Measurements from ENCODE around the gene KIF25. TPM values are rescaled to one million over a fixed set of nuclear protein-coding genes. Genes with fewer than 3 reads are reported as not detected.

KIF25 gene
- total RNA-seq, 1 donor from 2014 or later = not detected

DNA sequence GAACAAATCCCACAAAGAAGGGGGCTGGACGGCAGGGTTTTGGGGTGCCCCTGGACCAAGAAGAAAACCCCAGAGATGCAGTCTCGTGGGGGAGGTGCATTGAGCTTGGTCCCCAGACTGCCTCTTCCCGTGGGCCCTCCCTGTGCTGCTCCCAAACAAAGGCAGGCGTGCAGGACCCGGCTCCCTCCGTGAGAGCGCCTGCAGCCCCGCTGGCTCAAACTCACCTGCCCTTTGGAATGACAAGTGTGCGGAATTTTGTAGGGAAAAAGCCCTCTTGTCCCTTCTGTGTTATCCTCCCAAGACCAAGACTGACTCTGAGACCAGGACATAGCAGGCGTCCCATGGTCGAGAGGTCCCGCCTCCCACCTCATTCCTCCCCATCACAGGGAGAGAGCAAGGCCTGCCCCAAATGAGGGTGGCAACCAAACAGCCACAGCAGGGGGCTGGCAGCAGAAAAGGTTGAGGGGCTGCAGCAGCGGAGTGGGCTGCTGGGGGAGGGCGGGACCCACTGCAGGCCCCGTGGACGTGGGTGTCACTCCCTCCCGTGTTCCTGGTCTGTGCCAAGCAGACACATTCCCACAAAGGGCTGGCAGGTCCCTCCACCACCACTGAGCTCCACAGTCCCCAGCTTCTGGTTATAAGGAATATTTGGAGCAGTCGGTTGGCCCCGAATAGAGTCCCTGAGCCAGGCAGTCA lies 87.1 kb downstream of the KIF25 start:
- no peak for DNase-seq (ENCODE audit: low read depth)

DNA sequence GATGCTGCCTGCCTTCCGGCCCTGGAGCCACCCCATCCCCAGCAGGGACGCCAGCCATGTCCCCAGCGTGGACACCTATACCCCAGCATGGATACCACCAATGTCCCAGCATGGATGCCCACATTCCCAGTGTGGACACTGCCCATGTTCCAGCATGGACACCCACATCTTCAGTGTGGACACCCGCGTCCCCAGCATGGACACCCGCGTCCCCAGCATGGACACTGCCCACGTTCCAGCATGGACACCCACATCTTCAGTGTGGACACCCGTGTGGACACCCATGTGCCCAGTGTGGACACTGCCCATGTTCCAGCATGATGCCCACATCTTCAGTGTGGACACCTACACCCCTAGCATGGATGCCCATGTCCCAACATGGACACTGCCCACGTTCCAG lies 88.6 kb downstream of the KIF25 start:
- DNase-seq (ENCODE audit: low read depth) = no peak

DNA sequence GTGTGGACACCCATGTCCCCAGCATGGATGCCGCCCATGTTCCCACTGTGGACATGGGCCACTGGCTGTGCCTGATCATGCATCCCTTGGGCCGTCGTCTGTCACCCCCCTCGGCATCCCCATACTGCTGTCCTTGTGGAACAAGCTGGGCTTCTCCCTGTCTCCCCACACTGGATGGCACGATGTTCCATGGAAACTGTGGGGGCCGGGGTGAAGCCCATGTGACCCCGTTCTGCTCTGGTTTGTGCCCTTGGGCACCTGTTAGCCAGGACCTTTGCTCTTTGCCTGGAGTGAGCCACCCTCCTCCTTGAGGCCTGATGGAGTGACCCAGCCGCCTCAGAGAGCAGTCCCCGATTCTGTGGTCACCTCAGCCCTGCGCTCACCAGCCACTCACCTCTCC lies 89.1 kb downstream of the KIF25 start:
- no peak for DNase-seq (ENCODE audit: low read depth)

DNA sequence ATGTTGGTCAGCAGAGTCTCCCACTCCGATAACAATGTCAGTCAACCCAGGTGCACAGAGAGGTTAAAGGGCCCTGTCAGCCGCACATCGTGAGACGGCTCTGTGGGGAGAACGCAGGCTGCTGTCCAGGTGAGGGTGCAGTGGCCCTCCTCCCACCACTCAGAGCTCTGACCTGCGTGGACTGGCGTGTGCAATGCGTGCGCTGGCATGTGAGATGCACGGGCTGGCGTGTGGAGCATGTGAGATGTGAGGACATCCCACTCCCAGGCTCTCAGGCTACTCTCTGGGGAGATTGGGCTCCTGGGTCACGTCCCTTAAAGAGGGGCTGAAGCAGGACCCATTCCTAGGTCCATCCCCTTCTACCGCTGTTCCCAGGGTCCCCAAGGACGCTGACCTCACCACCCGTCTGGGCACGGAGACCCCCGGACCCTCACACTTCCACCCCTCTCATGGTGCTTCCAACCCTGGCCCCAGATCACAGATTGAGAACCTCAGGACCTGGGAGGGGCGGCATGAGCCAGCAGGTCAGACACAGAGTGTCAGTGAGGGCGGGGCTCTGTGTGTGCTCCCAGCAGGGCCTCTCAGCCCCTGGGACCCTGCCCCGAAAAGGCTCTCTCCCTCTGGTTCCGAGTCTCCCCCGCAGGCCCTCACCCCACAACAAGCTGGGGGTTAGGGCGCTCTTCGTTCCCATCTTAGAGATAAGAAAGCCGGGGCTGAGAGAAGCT lies 90.1 kb downstream of the KIF25 start:
- no peak for DNase-seq (ENCODE audit: low read depth)

DNA sequence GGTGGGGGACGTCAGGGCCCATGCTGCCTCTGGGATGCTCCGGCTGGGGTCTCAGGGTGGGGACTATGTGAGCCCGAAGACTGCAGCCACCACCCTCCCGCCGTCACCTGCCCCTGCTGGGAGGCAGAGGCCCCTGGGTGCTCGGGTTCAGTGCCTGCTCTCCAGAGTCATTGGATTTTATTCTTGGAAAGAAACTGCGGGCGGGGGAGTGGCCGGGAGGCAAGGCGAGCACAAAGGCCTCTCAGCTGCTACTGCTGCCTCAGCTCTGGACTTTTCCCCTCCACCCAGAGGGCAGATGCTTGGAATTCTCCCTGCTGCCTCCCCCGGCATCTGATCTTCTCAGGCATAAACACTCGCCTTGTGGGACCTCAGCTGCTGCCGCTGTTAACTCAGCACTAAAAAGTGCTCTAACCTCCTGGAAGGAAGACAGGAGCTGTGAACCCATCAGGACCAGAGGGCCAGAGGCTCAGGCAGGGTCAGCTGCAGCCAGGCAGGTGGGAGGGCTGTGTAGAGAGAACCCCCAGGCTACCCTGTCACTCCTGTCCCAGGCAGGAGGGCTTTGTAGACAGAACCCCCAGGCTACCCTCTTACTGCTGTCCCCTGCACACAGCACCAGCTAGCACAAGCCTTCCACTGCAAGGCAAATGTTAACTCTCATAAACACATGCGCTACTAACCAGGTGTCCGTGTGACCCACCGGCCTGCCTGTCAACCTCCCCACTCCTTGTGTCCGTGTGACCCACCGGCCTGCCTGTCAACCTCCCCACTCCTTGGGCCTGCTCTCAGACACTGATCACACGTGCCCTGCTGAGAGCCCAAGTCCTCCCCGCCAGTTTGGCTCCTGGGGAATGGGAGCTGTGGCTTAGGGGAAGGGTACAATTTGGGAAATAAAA lies 90.9 kb downstream of the KIF25 start:
- peak; percentile 84 for DNase-seq (ENCODE audit: low read depth)

DNA sequence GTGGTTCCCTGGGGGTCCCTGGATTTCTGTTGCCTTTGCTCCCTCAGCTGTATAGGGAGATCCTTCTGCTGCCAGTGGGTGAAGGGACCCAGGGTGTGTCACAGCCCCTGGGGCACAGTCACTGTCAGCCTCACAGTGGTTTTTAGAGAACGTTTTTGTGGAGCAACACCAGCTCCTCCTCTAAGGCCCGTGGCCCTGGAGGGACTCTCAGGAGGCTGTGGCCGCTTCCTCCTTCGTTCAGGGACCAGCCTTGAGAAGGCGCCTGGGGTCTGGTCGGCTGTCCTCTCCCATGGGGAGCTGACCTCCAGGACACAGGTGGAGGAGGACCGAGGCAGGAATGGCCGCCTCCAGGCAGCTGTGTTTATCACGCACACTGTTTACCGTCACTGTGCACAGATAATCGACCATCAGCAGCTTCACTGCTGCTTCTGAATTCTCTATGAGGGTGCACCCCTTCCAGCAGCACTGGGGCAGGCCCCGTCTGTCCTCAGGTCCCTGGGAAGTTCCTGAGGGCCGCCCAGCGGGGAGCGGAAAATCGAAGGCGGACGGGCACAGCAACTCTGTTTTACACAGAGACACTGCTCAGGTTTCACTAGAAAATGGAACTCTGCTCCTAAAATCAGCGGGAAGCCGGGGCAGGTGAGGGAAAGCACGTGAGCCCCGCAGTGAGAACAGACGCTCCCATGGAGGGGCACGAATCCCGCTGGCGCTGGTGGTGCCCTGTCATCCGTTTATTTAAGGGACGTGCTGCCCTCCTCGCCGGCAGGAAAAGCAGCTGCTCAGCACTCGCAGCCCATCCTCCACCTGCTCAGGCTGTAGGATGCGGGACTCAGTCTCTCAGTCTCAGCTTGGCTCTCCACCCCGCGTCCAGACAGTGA lies 92.0 kb downstream of the KIF25 start:
- peak; percentile 41 for DNase-seq (ENCODE audit: low read depth)

DNA sequence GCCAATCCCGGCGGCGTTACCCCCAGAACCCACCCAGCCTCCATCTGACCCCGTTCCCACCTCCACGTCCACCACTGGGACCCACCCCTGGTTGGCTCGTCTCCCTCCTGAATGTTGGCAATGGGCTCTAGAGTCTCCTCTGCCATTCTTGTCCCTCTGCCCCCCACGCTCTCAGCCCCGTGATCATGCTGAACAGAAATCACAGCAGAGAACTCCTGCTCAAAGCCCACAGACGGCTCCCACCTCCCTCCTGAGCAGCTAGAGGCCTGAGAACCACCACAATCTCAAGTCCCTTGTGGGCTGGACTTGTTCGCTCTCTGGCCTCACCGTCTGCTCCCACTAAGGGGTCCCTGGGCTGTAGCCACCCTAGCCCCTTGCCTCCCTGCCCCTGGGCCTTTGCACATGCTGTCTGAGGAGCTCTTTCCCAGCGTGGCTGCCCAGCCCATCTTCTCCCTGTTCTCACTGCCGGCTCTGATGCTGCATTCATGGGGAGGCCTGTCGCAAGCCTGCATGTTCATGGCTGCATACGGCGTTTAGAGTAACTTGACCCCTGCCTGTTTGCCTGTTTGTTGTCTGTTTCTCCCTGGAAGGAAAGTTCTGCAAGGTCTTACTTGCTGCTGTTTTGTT lies 92.7 kb downstream of the KIF25 start:
- no peak for DNase-seq (ENCODE audit: low read depth)

DNA sequence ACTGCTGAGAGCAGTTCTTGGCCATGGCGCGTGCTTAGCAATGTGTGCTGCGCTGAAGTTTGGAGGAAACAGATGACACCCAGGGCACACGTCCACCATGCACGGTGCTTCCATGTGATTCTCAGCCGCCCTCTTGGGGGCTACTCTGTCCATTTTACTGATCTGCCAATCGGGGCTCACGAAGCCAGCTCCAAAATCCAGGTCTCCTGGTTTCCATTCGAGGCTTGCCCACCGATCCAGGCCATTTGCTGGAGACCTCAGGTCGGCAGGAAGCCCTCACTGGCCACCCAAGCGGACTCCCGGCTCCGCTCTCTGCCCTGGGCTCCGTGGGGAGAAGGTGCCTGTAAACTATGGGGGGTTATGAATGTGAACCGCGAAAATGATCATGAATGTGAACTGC lies 93.2 kb downstream of the KIF25 start:
- DNase-seq (ENCODE audit: low read depth) = no peak

DNA sequence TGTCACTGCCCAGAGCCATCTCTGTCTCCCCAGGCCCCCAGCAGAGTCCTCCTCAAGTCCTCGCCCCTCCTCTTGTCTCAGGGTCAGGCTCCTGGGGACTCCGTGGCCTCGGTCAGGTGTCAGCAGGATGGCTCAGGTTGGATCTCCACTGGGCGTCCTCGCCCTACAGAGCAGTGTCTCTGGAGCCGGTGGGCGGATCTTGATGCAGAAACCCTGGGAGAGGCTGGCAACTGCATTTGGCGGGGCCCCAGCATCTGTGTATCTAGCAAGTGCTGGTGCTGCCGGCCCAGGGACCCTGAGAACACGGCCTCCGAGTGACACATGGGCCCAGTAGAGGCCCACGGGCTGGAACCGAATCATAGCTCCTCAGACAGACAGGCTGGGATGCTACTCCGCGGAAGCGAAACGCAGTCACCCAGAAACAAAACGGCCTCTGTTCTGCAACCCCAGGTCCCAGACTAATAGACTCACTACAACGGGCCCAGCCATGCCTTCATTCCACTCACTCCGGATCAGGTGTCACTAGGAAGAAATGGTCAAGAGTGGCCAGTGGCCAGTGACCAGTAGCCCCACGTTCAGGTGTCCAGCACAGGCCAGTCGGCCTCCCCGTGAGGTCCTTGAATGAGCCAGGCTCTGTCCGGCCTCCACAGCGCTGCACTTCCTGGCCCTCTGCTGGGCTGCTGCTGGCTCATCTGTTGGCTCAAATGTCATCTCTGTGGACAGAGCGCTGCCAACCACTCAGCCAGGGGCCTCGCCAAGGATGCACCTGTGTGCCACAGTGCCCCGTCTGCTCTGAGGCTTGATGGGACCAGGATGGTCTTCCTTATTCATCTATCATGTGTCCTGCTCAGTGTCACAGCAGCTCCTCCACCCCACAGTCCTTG lies 94.2 kb downstream of the KIF25 start:
- DNase-seq (ENCODE audit: low read depth) = no peak

DNA sequence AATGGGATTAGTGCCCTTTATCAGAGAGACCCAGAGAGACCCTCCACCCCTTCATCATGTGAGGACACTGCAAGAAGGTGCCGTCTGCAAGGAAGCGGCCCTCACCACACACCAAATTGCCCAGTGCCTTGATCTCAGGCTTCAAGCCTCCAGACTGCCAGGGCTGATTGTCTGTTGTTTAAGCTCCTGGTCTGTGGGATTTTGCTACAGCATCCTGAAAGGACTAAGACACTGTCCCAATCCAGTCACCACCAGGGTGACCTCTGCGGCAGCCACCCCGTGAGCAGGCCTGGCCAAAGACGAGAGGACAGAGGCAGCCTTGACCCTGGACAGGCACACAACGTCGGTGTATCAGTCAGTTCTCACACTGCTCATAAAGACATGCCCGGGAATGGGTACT lies 95.1 kb downstream of the KIF25 start:
- DNase-seq (ENCODE audit: low read depth) = no peak

DNA sequence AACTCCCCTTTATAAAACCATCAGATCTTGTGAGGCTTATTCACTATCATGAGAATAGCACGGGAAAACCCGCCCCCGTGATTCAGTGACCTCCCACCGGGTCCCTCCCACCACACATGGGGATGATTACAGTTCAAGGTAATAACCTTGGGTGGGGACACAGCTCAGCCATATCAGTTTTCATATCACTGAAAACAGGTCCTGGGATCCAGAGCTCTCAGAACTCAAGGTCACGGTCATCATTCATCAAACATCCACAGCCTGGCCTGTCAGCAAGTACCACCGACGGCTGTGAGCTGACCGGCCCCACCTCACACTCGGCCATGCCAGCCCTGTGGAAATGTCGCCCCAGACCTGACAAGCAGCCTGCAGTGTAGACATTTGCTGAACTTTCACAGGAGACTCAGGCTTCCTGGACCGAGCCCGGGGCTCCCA lies 95.6 kb downstream of the KIF25 start:
- no peak for DNase-seq (ENCODE audit: low read depth)

DNA sequence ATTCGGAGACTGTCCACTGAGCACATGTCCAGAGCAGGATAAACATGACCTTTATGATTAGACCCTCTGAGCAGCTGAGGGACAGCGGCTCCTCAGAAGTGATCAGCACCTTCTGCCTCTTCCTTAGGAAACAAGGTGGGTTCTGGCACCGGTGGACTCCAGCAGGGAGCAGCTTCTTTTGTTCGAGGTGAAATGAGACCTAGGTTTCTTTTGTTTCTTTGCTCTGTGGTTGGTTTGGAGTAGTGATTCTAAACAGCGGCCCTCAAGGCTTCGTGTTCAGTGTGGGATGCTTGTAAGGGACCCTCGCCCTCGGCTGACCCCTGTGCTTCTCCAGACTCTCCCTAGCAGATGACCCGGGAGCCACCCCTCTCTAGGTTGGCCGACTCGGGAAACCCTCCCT lies 96.2 kb downstream of the KIF25 start:
- no peak for DNase-seq (ENCODE audit: low read depth)

Other genes with a start within 250 kb of the KIF25 start
- 28.4 and 32.0 TPM in 2 replicates for gene AFDN, start 170.8 kb upstream of the KIF25 start, total RNA-seq
- gene FRMD1, start 81.5 kb downstream of the KIF25 start, total RNA-seq = not detected in 2 replicates